Left cardiac atrium (tissue), 2 donors: ENCODE results near the gene TEDC2. TPM values are rescaled to one million over a fixed set of nuclear protein-coding genes. Genes with fewer than 3 reads are reported as not detected.

Experiments
- microRNA-seq, 2 donors: library from miRNA; unstranded; fragments of <30 nt; microRNA quantifications; one replicate each; pipeline ENCODE4 v1.2.0, GENCODE V29; 2020
- total RNA-seq, 2 donors: library from RNA; stranded (reverse); fragmentation: NEBNext Ultra II Directional; extraction: Animal tissue kit (Norgen Biotek cat#: 25700); gene quantifications; one replicate each; pipeline ENCODE4 v1.2.1, GENCODE V29; 2021
- donor health status: DM: no; HTN: yes; CAD: no; lungs with severe emphysema.
- donor health status: DM: yes; HTN: yes; CAD: no.

The TEDC2 gene
- total RNA-seq, 2 donors from 2014 or later: 0.47 to 2.8 TPM

Small RNAs within 50 kb of the gene (microRNA-seq; reads per million reads assigned to microRNA genes)
- gene MIR6767 (0 reads per million in 2 donors), gene MIR6768 (0 reads per million in 2 donors)

Other genes starting within 250 kb of the TEDC2 start
- gene BRICD5, start 249.2 kb upstream of the TEDC2 start, total RNA-seq: 1 to 10 TPM; 5.7 to 5.9 TPM
- gene PGP, start 245.3 kb upstream of the TEDC2 start, total RNA-seq: 10 to 100 TPM; 21.1 to 24.6 TPM
- 10 to 100 TPM; 11.9 to 15.0 TPM for gene E4F1, start 236.5 kb upstream of the TEDC2 start, total RNA-seq
- under 1 TPM; 0.29 to 0.65 TPM for gene DNASE1L2, start 223.7 kb upstream of the TEDC2 start, total RNA-seq
- gene ECI1, start 208.5 kb upstream of the TEDC2 start, total RNA-seq: 100 to 1,000 TPM; 124 to 128 TPM
- 100 to 1,000 TPM in 1 of 2 donors, 10 to 100 TPM in 1; 98.8 to 120 TPM for gene RNPS1, start 192.0 kb upstream of the TEDC2 start, total RNA-seq
- 10 to 100 TPM in 1 of 2 donors, 1 to 10 TPM in 1; 9.6 to 12.4 TPM for gene ABCA3, start 119.4 kb upstream of the TEDC2 start, total RNA-seq
- gene CCNF, start 30.7 kb upstream of the TEDC2 start, total RNA-seq: 1 to 10 TPM; 1.6 to 2.1 TPM
- gene NTN3, start 11.2 kb downstream of the TEDC2 start, total RNA-seq: under 1 TPM; 0.39 to 0.65 TPM
- gene TBC1D24, start 15.0 kb downstream of the TEDC2 start, total RNA-seq: 10 to 100 TPM in 1 of 2 donors, 1 to 10 TPM in 1; 9.8 to 15.1 TPM
- 100 to 1,000 TPM; 162 to 197 TPM for gene ATP6V0C, start 53.8 kb downstream of the TEDC2 start, total RNA-seq
- 10 to 100 TPM; 15.8 to 21.8 TPM for gene AMDHD2, start 60.3 kb downstream of the TEDC2 start, total RNA-seq
- not detected for gene CEMP1, start 71.3 kb downstream of the TEDC2 start, total RNA-seq
- gene PDPK1, start 77.9 kb downstream of the TEDC2 start, total RNA-seq: 10 to 100 TPM; 32.6 to 39.4 TPM
- gene KCTD5, start 222.4 kb downstream of the TEDC2 start, total RNA-seq: 10 to 100 TPM; 11.6 to 15.2 TPM